ENCODE results near the gene EIF4A2. TPM values are rescaled to one million over a fixed set of nuclear protein-coding genes. Genes with fewer than 3 reads are reported as not detected.
"Not testable (repeated sequence)": the region's sequence is repeated elsewhere in the genome, so short reads cannot be mapped to it uniquely, and the experiment has no call there.

The EIF4A2 gene
- total RNA-seq, 1 donor from 2014 or later: 1,344 TPM

DNA sequence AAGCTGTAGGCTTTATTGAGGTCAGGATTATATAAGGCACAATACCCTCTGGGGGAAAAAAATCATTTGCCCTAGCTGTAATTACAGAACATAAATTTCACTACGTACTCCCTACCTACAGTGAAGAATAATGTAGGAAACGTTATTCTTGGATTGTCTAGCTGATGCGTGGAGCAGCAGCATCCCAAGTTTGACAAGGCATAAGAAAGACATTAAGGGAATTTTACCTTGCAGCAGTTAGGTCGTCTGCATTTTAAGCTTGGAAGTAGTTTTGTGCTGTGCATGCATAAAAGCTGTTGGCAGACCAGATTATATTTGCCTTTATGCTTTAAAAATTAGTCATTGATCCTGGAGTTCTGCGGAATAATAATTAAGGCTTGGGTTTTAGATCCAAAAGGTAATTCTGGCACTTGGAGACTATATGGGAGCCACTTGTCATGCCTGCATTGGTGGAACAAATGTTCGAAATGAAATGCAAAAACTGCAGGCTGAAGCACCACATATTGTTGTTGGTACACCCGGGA, 2.2 kb downstream of the EIF4A2 start:
- no peak for DNase-seq

DNA sequence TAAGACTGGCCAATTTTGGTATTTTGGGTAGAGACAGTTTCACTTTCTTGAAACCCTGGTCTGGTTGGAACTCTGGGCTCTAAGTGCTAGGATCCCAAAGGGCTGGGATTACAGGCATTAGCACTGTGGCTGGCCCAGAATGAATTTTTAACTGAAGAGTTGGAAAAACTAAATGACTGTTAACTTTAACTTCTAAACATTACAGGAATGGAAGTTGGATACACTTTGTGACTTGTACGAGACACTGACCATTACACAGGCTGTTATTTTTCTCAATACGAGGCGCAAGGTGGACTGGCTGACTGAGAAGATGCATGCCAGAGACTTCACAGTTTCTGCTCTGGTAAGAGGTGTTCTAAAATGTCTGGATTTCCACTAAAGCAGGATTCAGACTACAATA, 3.5 kb downstream of the EIF4A2 start:
- DNase-seq: no peak

DNA sequence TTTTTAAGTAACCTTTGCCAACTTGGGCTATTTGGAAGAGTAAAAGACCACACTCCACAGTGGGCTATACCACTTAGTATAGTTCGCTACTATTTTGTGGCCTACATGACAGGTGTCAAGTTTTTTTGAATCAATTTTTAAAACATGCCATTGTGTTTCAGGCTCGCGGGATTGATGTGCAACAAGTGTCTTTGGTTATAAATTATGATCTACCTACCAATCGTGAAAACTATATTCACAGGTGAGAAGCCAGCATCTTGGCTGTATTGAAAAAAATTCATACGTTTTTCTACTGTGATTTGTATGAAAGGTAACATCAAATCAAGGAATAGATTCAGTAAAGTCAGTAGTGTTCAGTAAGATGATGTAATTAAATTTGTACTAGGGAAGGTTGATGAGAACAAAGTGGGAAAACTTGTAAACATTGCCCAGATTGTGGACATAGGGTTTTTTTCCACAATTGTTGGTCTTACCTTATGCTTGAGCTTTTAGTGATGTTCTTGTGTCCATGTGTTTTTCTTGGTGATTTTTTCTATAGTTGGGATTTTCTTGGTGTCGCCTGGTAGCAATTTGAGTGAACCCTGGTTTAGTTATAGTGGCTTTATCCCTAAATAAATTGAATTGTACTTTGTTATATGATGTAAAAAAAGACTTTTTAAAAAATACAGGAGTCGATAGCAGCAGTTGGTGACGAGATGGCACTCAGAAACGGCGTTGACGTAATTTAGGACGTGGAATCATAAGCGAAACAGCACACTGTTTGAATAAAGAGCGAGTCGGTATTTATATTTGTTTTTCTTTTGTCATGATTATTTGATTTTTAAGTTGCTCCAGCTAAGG, 4.5 kb downstream of the EIF4A2 start:
- DNase-seq: no peak

GRCh38 chr3:186788482-186789370, 5.3 kb downstream of the EIF4A2 start:
- no peak for DNase-seq

GRCh38 chr3:186789554-186790260, 6.3 kb downstream of the EIF4A2 start:
- DNase-seq: no peak

DNA sequence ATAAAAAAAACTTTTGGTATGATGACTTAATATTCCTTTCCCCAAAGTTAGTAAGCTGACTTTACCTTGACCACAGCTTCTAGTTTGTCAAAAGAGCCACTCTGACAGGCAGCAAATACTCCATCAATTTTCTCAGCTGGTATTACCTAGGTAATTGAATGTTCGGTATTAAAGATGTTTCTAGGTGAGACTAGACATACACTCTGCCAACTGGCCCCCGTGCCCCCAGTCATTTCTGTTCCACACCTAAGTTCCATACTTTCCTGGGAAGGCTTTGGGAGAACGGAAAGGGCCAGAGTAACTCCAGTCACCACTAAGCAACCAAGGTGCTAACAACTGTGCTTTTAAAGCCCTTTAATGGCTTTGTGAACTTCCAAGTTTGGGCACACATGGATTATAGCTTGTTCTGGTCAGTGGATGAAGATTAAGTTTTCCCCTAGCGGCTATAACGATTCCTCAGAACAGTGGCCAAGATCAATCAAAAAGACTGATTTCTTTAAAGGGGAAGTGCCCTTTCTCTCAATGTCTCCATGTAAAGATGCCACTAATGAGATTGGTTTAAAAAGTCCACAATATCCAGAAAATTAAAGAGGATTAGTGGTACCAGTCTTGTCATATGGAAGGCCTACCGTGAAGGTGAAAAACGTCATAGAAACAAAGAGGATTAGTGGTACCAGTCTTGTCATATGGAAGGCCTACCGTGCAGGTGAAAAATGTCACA, 7.0 kb downstream of the EIF4A2 start:
- peak; percentile 45 for DNase-seq

- peak; percentile 26 for DNase-seq
Observed at GRCh38 chr3:186798239-186798874, 15.0 kb downstream of the EIF4A2 start.

DNA sequence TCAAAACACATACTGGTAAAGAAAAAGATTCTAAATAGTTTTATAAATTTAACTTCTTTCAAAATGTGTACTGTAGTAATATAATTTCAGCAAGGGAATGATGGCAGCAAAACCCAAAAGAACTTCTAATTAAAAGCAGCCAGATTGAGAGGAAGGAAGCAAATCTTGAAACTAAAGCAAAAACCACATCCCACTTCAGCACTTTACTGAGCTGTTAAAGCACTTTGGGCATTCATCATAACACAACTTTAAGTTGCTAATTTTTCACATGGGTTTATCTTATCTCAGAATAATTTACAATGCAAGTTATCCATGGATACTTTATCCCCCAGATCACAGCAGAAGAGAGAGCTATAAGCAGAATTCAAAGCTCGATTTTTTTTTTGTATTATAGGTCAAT, 16.9 kb downstream of the EIF4A2 start:
- DNase-seq: no peak

DNA sequence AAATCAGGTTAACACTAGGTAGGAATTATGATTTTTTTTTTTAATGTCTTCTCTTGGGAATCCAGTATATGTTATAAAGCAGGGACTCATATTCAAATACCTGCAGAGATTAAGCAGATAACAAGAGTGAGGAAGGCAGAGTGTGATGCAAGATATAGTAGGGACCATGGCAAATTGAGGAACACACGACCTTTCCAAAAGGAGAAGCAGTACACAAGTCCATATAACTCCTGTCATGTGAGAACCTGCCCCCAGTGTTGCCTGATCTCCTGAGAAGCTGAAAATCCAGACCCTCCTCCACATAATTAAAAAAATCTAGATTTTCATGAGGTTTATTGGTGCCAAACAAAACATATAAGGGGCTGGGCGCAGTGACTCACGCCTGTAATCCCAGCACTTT, 19.3 kb downstream of the EIF4A2 start:
- no peak for DNase-seq

GRCh38 chr3:186803447-186803846, 20.1 kb downstream of the EIF4A2 start:
- DNase-seq: not testable (repeated sequence)

- peak; percentile 77 for DNase-seq
Observed at GRCh38 chr3:186806089-186807055, 23.0 kb downstream of the EIF4A2 start, which contains the start of gene RFC4. Gene RFC4 (minus strand): TSS chr3:186806482. CDS start chr3:186804713, 1,769 bp downstream.

GRCh38 chr3:186807231-186807630, 23.9 kb downstream of the EIF4A2 start:
- DNase-seq: peak; percentile 34

DNA sequence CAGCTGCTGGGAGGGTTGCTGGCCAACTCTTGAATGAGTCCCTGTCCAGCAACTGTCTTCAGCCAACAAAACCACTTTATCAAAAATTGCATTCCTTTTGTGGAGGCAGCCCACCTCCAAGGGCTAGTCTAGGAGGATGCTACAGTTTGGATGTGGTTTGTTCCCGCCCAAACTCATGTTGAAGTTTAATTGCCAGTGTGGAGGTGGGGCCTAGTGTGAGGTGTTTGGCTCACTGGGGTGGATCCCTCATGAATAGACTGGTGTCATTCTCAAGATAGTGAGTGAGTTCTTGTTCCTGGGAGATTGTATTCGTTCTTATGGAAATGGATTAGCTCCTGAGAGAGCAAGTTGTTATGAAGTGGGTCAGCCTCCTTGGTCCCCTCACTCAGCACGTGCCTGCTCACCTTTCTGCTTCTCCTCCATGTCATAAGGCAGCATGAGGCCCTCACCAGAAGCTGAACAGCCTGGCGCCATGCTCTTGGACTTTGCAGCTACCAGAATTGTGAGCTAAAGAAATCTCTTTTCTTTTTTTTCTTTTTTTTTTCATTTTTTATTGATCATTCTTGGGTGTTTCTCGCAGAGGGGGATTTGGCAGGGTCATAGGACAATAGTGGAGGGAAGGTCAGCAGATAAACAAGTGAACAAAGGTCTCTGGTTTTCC, 27.1 kb downstream of the EIF4A2 start:
- DNase-seq: no peak

DNA sequence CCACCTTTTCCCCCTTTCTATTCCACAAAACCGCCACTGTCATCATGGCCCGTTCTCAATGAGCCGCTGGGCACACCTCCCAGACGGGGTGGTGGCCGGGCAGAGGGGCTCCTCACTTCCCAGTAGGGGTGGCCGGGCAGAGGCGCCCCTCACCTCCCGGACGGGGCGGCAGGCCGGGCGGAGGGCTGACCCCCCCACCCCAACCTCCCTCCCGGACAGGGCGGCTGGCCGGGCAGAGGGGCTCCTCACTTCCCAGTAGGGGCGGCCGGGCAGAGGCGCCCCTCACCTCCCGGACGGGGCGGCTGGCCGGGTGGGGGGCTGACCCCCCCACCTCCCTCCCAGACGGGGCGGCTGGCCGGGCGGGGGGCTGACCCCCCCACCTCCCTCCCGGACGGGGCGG, 27.9 kb downstream of the EIF4A2 start:
- not testable (repeated sequence) for DNase-seq

DNA sequence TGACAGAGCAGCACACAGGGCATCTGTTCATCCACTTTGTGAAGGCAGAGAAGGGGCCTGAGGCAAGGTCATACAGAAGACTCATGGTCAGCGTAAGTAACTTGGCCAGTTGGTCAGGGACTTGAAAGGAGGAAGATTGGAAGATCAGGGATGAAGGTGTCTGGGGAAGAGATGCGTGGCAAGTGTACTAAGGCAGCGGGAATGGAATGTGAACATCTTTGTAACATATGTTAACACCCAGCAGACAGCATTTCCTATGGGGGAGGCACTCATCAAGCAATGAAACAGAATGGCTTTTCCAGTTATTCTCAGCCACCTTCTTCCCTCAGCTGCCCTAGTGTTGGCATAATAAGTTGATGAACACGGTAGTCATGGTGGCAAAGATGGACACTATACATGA, 30.7 kb downstream of the EIF4A2 start:
- no peak for DNase-seq

GRCh38 chr3:186815435-186815834, 32.1 kb downstream of the EIF4A2 start:
- DNase-seq: no peak

DNA sequence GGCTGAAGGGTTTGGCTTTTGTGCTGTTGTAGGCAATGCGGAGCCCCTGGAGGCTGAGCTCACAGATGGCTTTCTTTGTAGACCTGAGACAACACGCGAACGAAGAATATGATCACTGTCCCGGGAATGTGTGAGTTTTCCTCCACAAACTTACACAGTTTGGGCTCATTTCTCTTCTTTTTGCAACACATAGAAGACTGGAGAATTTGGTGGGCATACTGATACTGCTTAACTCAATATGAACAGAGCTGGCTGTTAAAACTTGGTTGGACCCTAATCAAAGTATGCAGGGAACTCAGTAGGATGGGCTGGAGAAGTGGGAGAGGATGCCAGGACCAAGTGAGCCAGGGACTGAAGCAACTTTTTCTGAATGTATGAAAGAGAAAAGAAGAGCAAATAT, 35.1 kb downstream of the EIF4A2 start:
- no peak for DNase-seq

DNA sequence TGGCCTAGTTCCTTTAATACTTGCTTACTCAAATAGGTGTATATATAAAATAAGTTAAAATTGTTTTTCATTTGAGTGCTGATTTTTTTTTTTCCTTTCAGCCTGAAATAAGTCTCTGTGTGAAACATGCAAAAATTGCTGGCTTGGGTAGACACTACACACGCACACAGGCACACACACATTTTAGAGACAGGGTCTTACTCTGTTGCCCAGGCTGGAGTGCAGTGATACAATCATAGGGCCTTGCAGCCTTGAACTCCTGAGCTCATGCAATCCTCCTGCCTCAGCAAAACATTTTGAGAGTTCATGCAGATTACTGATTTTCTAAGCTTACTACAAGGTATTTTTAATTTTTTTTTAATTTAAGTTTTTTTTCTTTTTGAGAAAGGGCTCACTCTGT, 35.6 kb downstream of the EIF4A2 start:
- no peak for DNase-seq

Measured in dermis blood vessel endothelial cell (primary cell).